ENCODE data around the gene MRPL2.
A peak's percentile ranks its signal among the peaks of the same experiment; 100 is the strongest.

MRPL2 gene

GRCh38 chr6:43097502-43097901 lies 38.3 kb upstream of the MRPL2 start:
- Histone ChIP-seq H3K27ac (ENCODE audit: low read depth, low read length) (no peak overlapping the region), H3K4ac (ENCODE audit: low read depth, low read length) (no peak overlapping the region), H3K9ac (ENCODE audit: low read length) (no peak overlapping the region), H3K4me2 (ENCODE audit: low read length) (no peak overlapping the region), H2BK5ac (ENCODE audit: low read length) (no peak overlapping the region), H3K56ac (ENCODE audit: low read length) (no peak overlapping the region), H3K23ac (ENCODE audit: low read length) (peak overlapping the region; percentile 91), H3K36me3 (ENCODE audit: control insufficient read depth, insufficient read depth, low read length) (no peaks in the 10 kb centered on the region), H3K4me3 (ENCODE audit: low read length) (no peak overlapping the region), H3K27me3 (ENCODE audit: insufficient read depth, low read length, poor library complexity) (no peaks in the 10 kb centered on the region), H3K18ac (ENCODE audit: low read length) (no peak overlapping the region), H4K5ac (ENCODE audit: low read length) (no peak overlapping the region), H3K79me1 (ENCODE audit: low read length) (peaks cover 11% of the 10 kb centered on the region), H2BK15ac (replicated peaks; ENCODE audit: low read depth) (no peak overlapping the region), H4K8ac (ENCODE audit: low read depth, low read length) (no peak overlapping the region), H3K79me2 (ENCODE audit: control insufficient read depth, insufficient read depth, low read length) (peaks cover 49% of the 10 kb centered on the region), H2AK5ac (ENCODE audit: low read length) (no peak overlapping the region), H2BK120ac (ENCODE audit: low read depth, low read length) (no peak overlapping the region), H3K4me1 (ENCODE audit: control insufficient read depth, low read depth, low read length) (peaks cover 28% of the 10 kb centered on the region)
- WGBS (ENCODE audit: extremely low coverage, insufficient coverage, low lambda C conversion rate), result no CpG with 5 or more reads among the region's 4 CpGs
- no peak for DNase-seq

DNA sequence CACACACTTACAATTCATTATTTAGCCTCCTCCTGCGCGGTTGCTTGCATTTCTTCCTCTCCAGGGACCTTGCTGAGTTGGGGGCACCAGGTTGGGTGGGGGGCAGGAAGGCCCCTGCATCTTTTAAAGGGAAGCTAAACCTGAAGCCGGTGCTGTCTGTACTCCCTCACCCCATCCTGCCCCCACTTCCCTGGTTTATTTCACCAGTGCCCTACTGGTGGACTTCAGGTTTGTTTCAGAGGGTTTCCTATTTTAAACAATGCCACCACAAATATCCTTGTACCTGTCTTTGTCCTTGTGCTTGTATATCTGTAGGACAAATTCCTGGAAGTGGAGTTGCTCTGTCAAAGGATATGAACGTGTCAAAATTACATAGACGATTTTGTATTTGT lies 37.9 kb upstream of the MRPL2 start:
- H2BK15ac ChIP-seq (replicated peaks; ENCODE audit: low read depth), result no peak overlapping the region
- no peak overlapping the region for H2AK5ac ChIP-seq (ENCODE audit: low read length)
- H3K79me1 ChIP-seq (ENCODE audit: low read length), result peaks cover 11% of the 10 kb centered on the region
- peak overlapping the region; percentile 34 for H3K27ac ChIP-seq (ENCODE audit: low read depth, low read length)
- no peak overlapping the region for H3K4me3 ChIP-seq (ENCODE audit: low read length)
- no peak overlapping the region for H3K4me2 ChIP-seq (ENCODE audit: low read length)
- WGBS (ENCODE audit: extremely low coverage, insufficient coverage, low lambda C conversion rate), result no CpG with 5 or more reads among the region's 5 CpGs
- H2BK5ac ChIP-seq (ENCODE audit: low read length), result no peak overlapping the region
- peaks cover 28% of the 10 kb centered on the region for H3K4me1 ChIP-seq (ENCODE audit: control insufficient read depth, low read depth, low read length)
- DNase-seq, result peak; percentile 19
- H4K8ac ChIP-seq (ENCODE audit: low read depth, low read length), result no peak overlapping the region
- H3K23ac ChIP-seq (ENCODE audit: low read length), result no peak overlapping the region
- peak overlapping the region; percentile 38 for H3K4ac ChIP-seq (ENCODE audit: low read depth, low read length)
- H3K36me3 ChIP-seq (ENCODE audit: control insufficient read depth, insufficient read depth, low read length), result no peaks in the 10 kb centered on the region
- H3K27me3 ChIP-seq (ENCODE audit: insufficient read depth, low read length, poor library complexity), result no peaks in the 10 kb centered on the region
- H3K9ac ChIP-seq (ENCODE audit: low read length), result peak overlapping the region; percentile 8
- H4K5ac ChIP-seq (ENCODE audit: low read length), result no peak overlapping the region
- peak overlapping the region; percentile 1 for H3K56ac ChIP-seq (ENCODE audit: low read length)
- peaks cover 53% of the 10 kb centered on the region for H3K79me2 ChIP-seq (ENCODE audit: control insufficient read depth, insufficient read depth, low read length)
- peak overlapping the region; percentile 56 for H2BK120ac ChIP-seq (ENCODE audit: low read depth, low read length)
- peak overlapping the region; percentile 56 for H3K18ac ChIP-seq (ENCODE audit: low read length)

- peak; percentile 79 for DNase-seq
- WGBS (ENCODE audit: extremely low coverage, insufficient coverage, low lambda C conversion rate), result no CpG with 5 or more reads among the region's 8 CpGs
Measured at GRCh38 chr6:43096451-43097097, 37.3 kb upstream of the MRPL2 start.

GRCh38 chr6:43095939-43096338 lies 36.7 kb upstream of the MRPL2 start:
- Histone ChIP-seq H2BK5ac (ENCODE audit: low read length) (no peak overlapping the region), H3K36me3 (ENCODE audit: control insufficient read depth, insufficient read depth, low read length) (no peaks in the 10 kb centered on the region), H3K18ac (ENCODE audit: low read length) (peak overlapping the region; percentile 5), H2BK15ac (replicated peaks; ENCODE audit: low read depth) (no peak overlapping the region), H3K27ac (ENCODE audit: low read depth, low read length) (peak overlapping the region; percentile 34), H3K4ac (ENCODE audit: low read depth, low read length) (no peak overlapping the region), H2BK120ac (ENCODE audit: low read depth, low read length) (no peak overlapping the region), H2AK5ac (ENCODE audit: low read length) (no peak overlapping the region), H3K23ac (ENCODE audit: low read length) (no peak overlapping the region), H3K79me2 (ENCODE audit: control insufficient read depth, insufficient read depth, low read length) (peaks cover 58% of the 10 kb centered on the region), H3K27me3 (ENCODE audit: insufficient read depth, low read length, poor library complexity) (no peaks in the 10 kb centered on the region), H3K4me3 (ENCODE audit: low read length) (no peak overlapping the region), H4K8ac (ENCODE audit: low read depth, low read length) (no peak overlapping the region), H4K5ac (ENCODE audit: low read length) (no peak overlapping the region), H3K9ac (ENCODE audit: low read length) (no peak overlapping the region), H3K4me2 (ENCODE audit: low read length) (no peak overlapping the region), H3K79me1 (ENCODE audit: low read length) (peaks cover 11% of the 10 kb centered on the region), H3K56ac (ENCODE audit: low read length) (peak overlapping the region; percentile 40), H3K4me1 (ENCODE audit: control insufficient read depth, low read depth, low read length) (peaks cover 28% of the 10 kb centered on the region)
- peak; percentile 74 for DNase-seq
- no CpG with 5 or more reads among the region's 7 CpGs for WGBS (ENCODE audit: extremely low coverage, insufficient coverage, low lambda C conversion rate)

More at GRCh38 chr6:43096451-43097097, 37.3 kb upstream of the MRPL2 start:
- H2BK15ac ChIP-seq (replicated peaks; ENCODE audit: low read depth), result no peak overlapping the region
- H3K4ac ChIP-seq (ENCODE audit: low read depth, low read length), result peak overlapping the region; percentile 38
- H4K5ac ChIP-seq (ENCODE audit: low read length), result no peak overlapping the region
- H3K4me3 ChIP-seq (ENCODE audit: low read length), result no peak overlapping the region
- H3K27me3 ChIP-seq (ENCODE audit: insufficient read depth, low read length, poor library complexity), result no peaks in the 10 kb centered on the region
- no peak overlapping the region for H2BK5ac ChIP-seq (ENCODE audit: low read length)
- H3K4me1 ChIP-seq (ENCODE audit: control insufficient read depth, low read depth, low read length), result peaks cover 28% of the 10 kb centered on the region
- peak overlapping the region; percentile 29 for H3K56ac ChIP-seq (ENCODE audit: low read length)
- no peak overlapping the region for H3K23ac ChIP-seq (ENCODE audit: low read length)
- peaks cover 11% of the 10 kb centered on the region for H3K79me1 ChIP-seq (ENCODE audit: low read length)
- H3K79me2 ChIP-seq (ENCODE audit: control insufficient read depth, insufficient read depth, low read length), result peaks cover 55% of the 10 kb centered on the region
- H3K4me2 ChIP-seq (ENCODE audit: low read length), result no peak overlapping the region
- H3K27ac ChIP-seq (ENCODE audit: low read depth, low read length), result peak overlapping the region; percentile 34
- H2AK5ac ChIP-seq (ENCODE audit: low read length), result no peak overlapping the region
- no peak overlapping the region for H3K9ac ChIP-seq (ENCODE audit: low read length)
- H3K36me3 ChIP-seq (ENCODE audit: control insufficient read depth, insufficient read depth, low read length), result no peaks in the 10 kb centered on the region
- no peak overlapping the region for H4K8ac ChIP-seq (ENCODE audit: low read depth, low read length)
- peak overlapping the region; percentile 56 for H3K18ac ChIP-seq (ENCODE audit: low read length)
- H2BK120ac ChIP-seq (ENCODE audit: low read depth, low read length), result peak overlapping the region; percentile 56

GRCh38 chr6:43093436-43094289 lies 34.4 kb upstream of the MRPL2 start:
- Histone ChIP-seq H3K4me3 (ENCODE audit: low read length) (no peak overlapping the region), H2BK5ac (ENCODE audit: low read length) (no peak overlapping the region), H4K5ac (ENCODE audit: low read length) (no peak overlapping the region), H3K27me3 (ENCODE audit: insufficient read depth, low read length, poor library complexity) (no peaks in the 10 kb centered on the region), H3K56ac (ENCODE audit: low read length) (peak overlapping the region; percentile 20), H2BK15ac (replicated peaks; ENCODE audit: low read depth) (no peak overlapping the region), H3K79me1 (ENCODE audit: low read length) (peaks cover 13% of the 10 kb centered on the region), H4K8ac (ENCODE audit: low read depth, low read length) (no peak overlapping the region), H3K4ac (ENCODE audit: low read depth, low read length) (no peak overlapping the region), H3K27ac (ENCODE audit: low read depth, low read length) (no peak overlapping the region), H3K4me1 (ENCODE audit: control insufficient read depth, low read depth, low read length) (peaks cover 40% of the 10 kb centered on the region), H3K4me2 (ENCODE audit: low read length) (no peak overlapping the region), H3K36me3 (ENCODE audit: control insufficient read depth, insufficient read depth, low read length) (no peaks in the 10 kb centered on the region), H2AK5ac (ENCODE audit: low read length) (no peak overlapping the region), H3K79me2 (ENCODE audit: control insufficient read depth, insufficient read depth, low read length) (peaks cover 60% of the 10 kb centered on the region), H3K9ac (ENCODE audit: low read length) (no peak overlapping the region), H3K18ac (ENCODE audit: low read length) (no peak overlapping the region), H3K23ac (ENCODE audit: low read length) (no peak overlapping the region), H2BK120ac (ENCODE audit: low read depth, low read length) (no peak overlapping the region)
- no CpG with 5 or more reads among the region's 9 CpGs for WGBS (ENCODE audit: extremely low coverage, insufficient coverage, low lambda C conversion rate)
- DNase-seq, result peak; percentile 26
